GM18861 (cell line): ENCODE measurements around the gene SETBP1.

Source experiments
- ATAC-seq: cut with Tn5 transposase; IDR thresholded peaks from one replicate; pipeline ENCODE4 v1.9.1; 2021; ENCODE audit not compliant: unreplicated experiment

SETBP1 gene

GRCh38 chr18:44680273-44681075 is at the start of gene SETBP1:
TSS of gene SETBP1 (plus strand) at chr18:44680888. CDS start at chr18:44701347, 20,459 bp downstream.
- no peak for ATAC-seq

GRCh38 chr18:44632469-44633145 is 48.1 kb upstream of the SETBP1 start:
- no peak for ATAC-seq

- no peak for ATAC-seq
Measured at GRCh38 chr18:44635546-44635945, 45.1 kb upstream of the SETBP1 start.

- no peak for ATAC-seq
Measured at GRCh38 chr18:44636241-44636640, 44.4 kb upstream of the SETBP1 start.

GRCh38 chr18:44637210-44638033 is 43.3 kb upstream of the SETBP1 start:
- no peak for ATAC-seq

- ATAC-seq = no peak
Measured at GRCh38 chr18:44638034-44638540, 42.6 kb upstream of the SETBP1 start.

GRCh38 chr18:44638811-44639210 is 41.9 kb upstream of the SETBP1 start:
- no peak for ATAC-seq

GRCh38 chr18:44643004-44643403 is 37.7 kb upstream of the SETBP1 start:
- no peak for ATAC-seq

GRCh38 chr18:44651478-44651877 is 29.2 kb upstream of the SETBP1 start:
- ATAC-seq = no peak

GRCh38 chr18:44651918-44652572 is 28.6 kb upstream of the SETBP1 start:
- ATAC-seq = no peak

- ATAC-seq = no peak
Measured at GRCh38 chr18:44652722-44653121, 28.0 kb upstream of the SETBP1 start.

GRCh38 chr18:44654573-44654972 is 26.1 kb upstream of the SETBP1 start:
- ATAC-seq = no peak

- ATAC-seq = no peak
Measured at GRCh38 chr18:44655435-44655834, 25.3 kb upstream of the SETBP1 start.

GRCh38 chr18:44659771-44660170 is 20.9 kb upstream of the SETBP1 start:
- no peak for ATAC-seq

GRCh38 chr18:44668270-44668975 is 12.3 kb upstream of the SETBP1 start:
- ATAC-seq = no peak

- no peak for ATAC-seq
Measured at GRCh38 chr18:44671914-44672313, 8.8 kb upstream of the SETBP1 start.

- no peak for ATAC-seq
Measured at GRCh38 chr18:44672506-44672905, 8.2 kb upstream of the SETBP1 start.

- no peak for ATAC-seq
Measured at GRCh38 chr18:44673256-44673880, 7.3 kb upstream of the SETBP1 start.

- no peak for ATAC-seq
Measured at GRCh38 chr18:44677933-44678332, 2.8 kb upstream of the SETBP1 start.

GRCh38 chr18:44678725-44679055 is 2.0 kb upstream of the SETBP1 start:
- ATAC-seq = no peak
